ENCODE measurements around the gene BTBD17. TPM values are rescaled to one million over a fixed set of nuclear protein-coding genes. Genes with fewer than 3 reads are reported as not detected.

BTBD17 gene
- total RNA-seq, 1 donor from 2014 or later: 10.8 TPM

DNA sequence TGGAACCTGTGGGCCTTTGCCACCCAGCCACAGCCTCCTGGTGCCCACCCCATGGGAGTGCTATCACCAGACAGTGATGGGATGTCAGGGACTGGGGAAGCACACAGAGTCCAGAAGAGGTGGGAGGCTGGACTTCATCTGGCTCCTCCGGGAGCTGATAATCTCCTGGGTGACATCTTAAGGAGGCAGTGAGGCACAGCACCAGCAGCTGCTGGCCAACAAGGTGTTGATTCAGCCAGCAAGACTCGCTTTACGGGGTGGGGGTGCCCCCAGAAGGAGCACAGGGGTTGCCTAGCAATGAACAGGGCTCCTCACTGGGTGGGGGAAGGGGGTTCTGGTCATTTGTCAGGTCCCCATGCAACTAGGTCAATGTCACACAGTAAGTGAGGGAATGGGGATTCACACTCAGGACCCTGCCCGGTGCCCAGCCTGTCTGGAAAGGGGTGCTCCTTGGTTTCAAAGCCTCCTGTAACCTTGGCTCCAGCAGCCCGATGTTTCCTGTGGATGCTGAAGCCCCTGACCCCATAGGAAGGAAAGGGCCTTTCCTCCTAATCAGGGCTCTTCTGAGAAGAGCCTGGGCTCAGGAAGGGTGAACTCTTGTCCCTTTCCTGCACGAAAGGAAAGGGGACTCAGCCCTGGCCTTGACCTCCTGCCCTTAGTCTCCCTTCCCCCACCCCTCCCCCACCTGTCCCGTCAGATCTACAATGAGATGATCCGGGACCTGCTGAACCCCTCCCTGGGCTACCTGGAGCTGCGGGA is 18.0 kb downstream of the BTBD17 start:
- H4K20me1 ChIP-seq (ENCODE audit: low read depth): no peaks in the 10 kb centered on the region
- no peak overlapping the region for H3K27ac Mint-ChIP-seq
- no peak overlapping the region for H3K9ac ChIP-seq
- no peaks in the 10 kb centered on the region for H3K36me3 Mint-ChIP-seq
- H3K36me3 ChIP-seq: no peaks in the 10 kb centered on the region
- no peaks in the 10 kb centered on the region for H3F3A ChIP-seq (ENCODE audit: low read depth)
- H3K9me3 ChIP-seq (ENCODE audit: low read depth): no peaks in the 10 kb centered on the region
- DNase-seq (ENCODE audit: low spot score): no peak
- H3K27me3 Mint-ChIP-seq (ENCODE audit: insufficient read depth, low read depth): peaks cover 4% of the 10 kb centered on the region
- peaks cover 22% of the 10 kb centered on the region for H3K4me1 Mint-ChIP-seq
- no peak overlapping the region for H3K4me2 ChIP-seq
- no peak overlapping the region for H3K4me3 ChIP-seq
- peaks cover 8% of the 10 kb centered on the region for H3K27me3 ChIP-seq
- TF ChIP-seq, protein P1, sequence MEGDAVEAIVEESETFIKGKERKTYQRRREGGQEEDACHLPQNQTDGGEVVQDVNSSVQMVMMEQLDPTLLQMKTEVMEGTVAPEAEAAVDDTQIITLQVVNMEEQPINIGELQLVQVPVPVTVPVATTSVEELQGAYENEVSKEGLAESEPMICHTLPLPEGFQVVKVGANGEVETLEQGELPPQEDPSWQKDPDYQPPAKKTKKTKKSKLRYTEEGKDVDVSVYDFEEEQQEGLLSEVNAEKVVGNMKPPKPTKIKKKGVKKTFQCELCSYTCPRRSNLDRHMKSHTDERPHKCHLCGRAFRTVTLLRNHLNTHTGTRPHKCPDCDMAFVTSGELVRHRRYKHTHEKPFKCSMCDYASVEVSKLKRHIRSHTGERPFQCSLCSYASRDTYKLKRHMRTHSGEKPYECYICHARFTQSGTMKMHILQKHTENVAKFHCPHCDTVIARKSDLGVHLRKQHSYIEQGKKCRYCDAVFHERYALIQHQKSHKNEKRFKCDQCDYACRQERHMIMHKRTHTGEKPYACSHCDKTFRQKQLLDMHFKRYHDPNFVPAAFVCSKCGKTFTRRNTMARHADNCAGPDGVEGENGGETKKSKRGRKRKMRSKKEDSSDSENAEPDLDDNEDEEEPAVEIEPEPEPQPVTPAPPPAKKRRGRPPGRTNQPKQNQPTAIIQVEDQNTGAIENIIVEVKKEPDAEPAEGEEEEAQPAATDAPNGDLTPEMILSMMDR (IDR thresholded peaks at IDR 0.05): no peak
- TF ChIP-seq EZH2phosphoT487 (IDR thresholded peaks at IDR 0.05) (no peak), EZH2 (IDR thresholded peaks at IDR 0.05) (no peak)
- H2AFZ ChIP-seq (replicated peaks): no peak overlapping the region
- no peak overlapping the region for H3K4me3 Mint-ChIP-seq
- no peak overlapping the region for H3K27ac ChIP-seq
- no peaks in the 10 kb centered on the region for H3K79me2 ChIP-seq (ENCODE audit: low read depth)
- H3K4me1 ChIP-seq: peaks cover 4% of the 10 kb centered on the region
- no peaks in the 10 kb centered on the region for H3K9me3 Mint-ChIP-seq

DNA sequence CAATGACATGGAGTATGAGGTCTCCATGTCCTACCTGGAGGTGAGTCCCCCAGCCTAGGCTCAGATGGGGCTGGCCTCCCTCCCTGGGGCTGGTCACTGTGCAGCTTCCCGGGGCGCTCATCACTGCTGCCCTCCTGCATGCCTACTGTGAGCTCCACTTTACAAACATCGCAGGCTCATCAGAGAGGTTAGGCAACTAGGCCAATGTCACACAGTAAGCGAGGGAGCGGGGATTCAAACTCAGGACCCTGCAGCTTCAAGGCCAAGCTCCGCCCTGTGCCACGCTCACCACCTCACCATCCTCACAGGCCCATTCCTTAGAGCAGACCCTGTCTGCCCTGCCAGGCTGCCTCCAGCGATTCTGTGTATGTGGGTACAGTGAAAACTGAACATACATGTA is 18.5 kb downstream of the BTBD17 start:
- peaks cover 22% of the 10 kb centered on the region for H3K4me1 Mint-ChIP-seq
- Histone ChIP-seq H2AFZ (replicated peaks) (no peak overlapping the region), H3K79me2 (ENCODE audit: low read depth) (no peaks in the 10 kb centered on the region), H3K4me3 (no peak overlapping the region), H3F3A (ENCODE audit: low read depth) (no peaks in the 10 kb centered on the region), H3K27ac (no peak overlapping the region), H4K20me1 (ENCODE audit: low read depth) (no peaks in the 10 kb centered on the region), H3K9ac (no peak overlapping the region), H3K4me2 (no peak overlapping the region), H3K9me3 (ENCODE audit: low read depth) (no peaks in the 10 kb centered on the region), H3K4me1 (peaks cover 4% of the 10 kb centered on the region), H3K36me3 (no peaks in the 10 kb centered on the region), H3K27me3 (peaks cover 3% of the 10 kb centered on the region)
- TF ChIP-seq, protein P1 (IDR thresholded peaks at IDR 0.05): no peak
- no peak for TF ChIP-seq EZH2phosphoT487 (IDR thresholded peaks at IDR 0.05)
- no peak for TF ChIP-seq EZH2 (IDR thresholded peaks at IDR 0.05)
- no peak overlapping the region for H3K4me3 Mint-ChIP-seq
- DNase-seq (ENCODE audit: low spot score): no peak
- no peaks in the 10 kb centered on the region for H3K9me3 Mint-ChIP-seq
- H3K36me3 Mint-ChIP-seq: no peaks in the 10 kb centered on the region
- H3K27ac Mint-ChIP-seq: no peak overlapping the region
- H3K27me3 Mint-ChIP-seq (ENCODE audit: insufficient read depth, low read depth): peaks cover 4% of the 10 kb centered on the region

DNA sequence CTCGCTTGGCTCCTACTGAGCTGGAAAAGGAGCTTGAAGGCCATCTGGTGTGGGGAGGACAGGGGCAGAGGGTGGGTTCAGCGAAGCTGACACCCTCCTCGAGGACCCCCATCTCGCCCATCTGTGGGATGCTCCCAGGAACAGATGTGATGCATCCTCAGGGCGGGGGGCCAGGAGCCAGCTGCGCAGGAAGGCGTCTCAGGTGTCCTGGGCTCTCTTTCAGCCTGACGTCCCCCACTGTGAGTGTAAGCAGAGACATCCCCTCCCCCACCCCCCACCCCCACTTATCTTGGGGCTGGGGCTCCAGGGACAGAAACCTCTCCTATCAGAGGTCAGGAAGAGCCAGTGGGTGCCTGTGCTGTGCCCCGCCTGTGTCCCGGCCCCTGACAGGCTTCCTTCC is 19.4 kb downstream of the BTBD17 start:
- no peaks in the 10 kb centered on the region for H3F3A ChIP-seq (ENCODE audit: low read depth)
- H3K4me1 ChIP-seq: peaks cover 4% of the 10 kb centered on the region
- H3K36me3 ChIP-seq: no peaks in the 10 kb centered on the region
- H4K20me1 ChIP-seq (ENCODE audit: low read depth): no peaks in the 10 kb centered on the region
- H2AFZ ChIP-seq (replicated peaks): no peak overlapping the region
- no peak overlapping the region for H3K27ac ChIP-seq
- DNase-seq (ENCODE audit: low spot score): no peak
- no peak for TF ChIP-seq EZH2phosphoT487 (IDR thresholded peaks at IDR 0.05)
- H3K9me3 ChIP-seq (ENCODE audit: low read depth): no peaks in the 10 kb centered on the region
- Mint-ChIP-seq H3K27me3 (ENCODE audit: insufficient read depth, low read depth) (peaks cover 2% of the 10 kb centered on the region), H3K27ac (no peak overlapping the region), H3K36me3 (no peaks in the 10 kb centered on the region), H3K4me1 (peaks cover 22% of the 10 kb centered on the region), H3K9me3 (no peaks in the 10 kb centered on the region), H3K4me3 (no peak overlapping the region)
- no peak overlapping the region for H3K4me3 ChIP-seq
- H3K4me2 ChIP-seq: no peak overlapping the region
- no peaks in the 10 kb centered on the region for H3K79me2 ChIP-seq (ENCODE audit: low read depth)
- H3K27me3 ChIP-seq: no peaks in the 10 kb centered on the region
- no peak overlapping the region for H3K9ac ChIP-seq

DNA sequence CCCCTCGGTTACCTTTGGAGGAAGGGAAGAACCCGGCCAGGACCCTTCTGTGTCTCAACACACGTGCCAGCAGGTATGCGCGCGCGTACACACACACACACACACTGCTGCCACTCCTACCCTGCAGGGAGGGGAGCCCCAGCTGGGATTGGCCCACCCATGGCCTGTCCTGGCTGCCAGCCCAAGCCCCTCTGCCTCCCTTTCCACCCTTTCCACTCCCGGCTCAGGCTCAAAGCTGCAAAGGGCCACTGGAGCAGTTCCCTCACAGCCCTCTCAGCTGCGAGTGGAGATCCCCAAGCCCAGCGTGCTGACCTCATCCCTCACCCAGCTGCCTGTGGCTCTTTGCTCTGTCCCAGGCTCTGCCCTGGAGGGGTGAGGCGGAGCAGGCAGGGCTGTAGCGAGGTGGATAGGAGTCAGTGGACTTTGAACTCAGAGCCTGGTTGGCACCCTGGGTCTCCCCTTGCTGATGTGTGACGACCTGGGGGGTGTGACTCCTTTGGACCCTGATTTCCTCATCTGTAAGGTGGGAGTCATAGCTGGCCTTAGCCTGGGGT is 21.1 kb downstream of the BTBD17 start:
- H3K4me3 Mint-ChIP-seq: no peak overlapping the region
- peak overlapping the region; percentile 82 for H3K27ac Mint-ChIP-seq
- H3K36me3 Mint-ChIP-seq: no peaks in the 10 kb centered on the region
- Histone ChIP-seq H4K20me1 (ENCODE audit: low read depth) (no peaks in the 10 kb centered on the region), H3K9me3 (ENCODE audit: low read depth) (no peaks in the 10 kb centered on the region), H3K27ac (no peak overlapping the region), H3K9ac (no peak overlapping the region), H3K36me3 (no peaks in the 10 kb centered on the region), H3K79me2 (ENCODE audit: low read depth) (no peaks in the 10 kb centered on the region), H3K27me3 (no peaks in the 10 kb centered on the region), H2AFZ (replicated peaks) (no peak overlapping the region), H3K4me1 (peaks cover 4% of the 10 kb centered on the region), H3K4me2 (no peak overlapping the region), H3K4me3 (no peak overlapping the region), H3F3A (ENCODE audit: low read depth) (no peaks in the 10 kb centered on the region)
- DNase-seq (ENCODE audit: low spot score): no peak
- peaks cover 2% of the 10 kb centered on the region for H3K27me3 Mint-ChIP-seq (ENCODE audit: insufficient read depth, low read depth)
- H3K4me1 Mint-ChIP-seq: peaks cover 24% of the 10 kb centered on the region
- TF ChIP-seq, protein P1 (IDR thresholded peaks at IDR 0.05): no peak
- no peak for TF ChIP-seq EZH2phosphoT487 (IDR thresholded peaks at IDR 0.05)
- no peak for TF ChIP-seq EZH2 (IDR thresholded peaks at IDR 0.05)
- H3K9me3 Mint-ChIP-seq: no peaks in the 10 kb centered on the region
